Neutrophil (primary cell): ENCODE results near the gene GABRB3.

Experiments
- H3K27ac ChIP-seq: fragments of 200-600 bp; sonication (generic); 2 replicates; pipeline ENCODE4 v1.5.1; 2016; ENCODE audit warnings: mild to moderate bottlenecking, moderate library complexity
- H3K27me3 ChIP-seq: fragments of 200-600 bp; sonication (generic); 2 replicates; pipeline ENCODE4 v1.6.0; 2016; ENCODE audit warnings: mild to moderate bottlenecking
- H3K36me3 ChIP-seq: fragments of 200-600 bp; sonication (generic); 2 replicates; pipeline ENCODE4 v1.5.1; 2017
- H3K4me1 ChIP-seq, 2 experiments: fragments of 200-600 bp in 1 of 2; sonication (generic) in 1 of 2; 1 replicate in 1 of 2; 2 replicates in 1 of 2; pipeline versions ENCODE4 v1.5.1 to v1.6.1; 2013 to 2016; ENCODE audit warnings: low read depth in 1 of 2, low read length in 1 of 2, mild to moderate bottlenecking in 1 of 2, moderate library complexity in 1 of 2; ENCODE audit not compliant: control insufficient read depth in 1 of 2, insufficient read depth in 1 of 2
- H3K4me3 ChIP-seq, 2 experiments: fragments of 200-600 bp in 1 of 2; sonication (generic) in 1 of 2; 1 replicate in 1 of 2; 2 replicates in 1 of 2; pipeline ENCODE4 v1.5.1; 2013 to 2016; ENCODE audit warnings: low read depth in 1 of 2, low read length in 1 of 2, mild to moderate bottlenecking in 1 of 2, moderate library complexity in 1 of 2
- H3K9me3 ChIP-seq: fragments of 200-600 bp; sonication (generic); 2 replicates; pipeline ENCODE4 v1.5.1; 2016
- TF ChIP-seq, protein P1 (sequence below): fragments of 200-600 bp; sonication (generic); IDR thresholded peaks from 2 replicates; pipeline ENCODE4 v1.5.1; 2016; ENCODE audit warnings: antibody characterized with exemption

The GABRB3 gene

DNA sequence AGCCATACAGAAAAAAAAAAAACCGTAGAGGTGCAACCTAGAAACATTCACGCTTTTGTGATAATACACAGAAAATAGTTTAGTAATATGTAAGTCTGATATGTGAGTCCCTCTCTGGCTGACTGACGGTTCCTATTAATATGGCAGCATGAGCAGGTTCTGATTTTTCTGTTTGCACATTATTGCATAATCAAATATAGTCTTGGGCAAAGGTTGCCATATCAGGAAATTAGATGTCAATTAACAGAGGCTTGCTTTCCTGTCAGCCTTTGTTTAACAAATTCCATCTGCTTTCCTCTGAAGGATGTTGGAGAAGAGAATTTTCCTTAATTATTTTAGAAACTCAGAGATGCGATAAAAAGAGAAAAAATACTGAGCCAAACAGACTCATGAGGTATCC, 14.8 kb downstream of the GABRB3 start:
- H3K9me3 ChIP-seq = no peaks in the 10 kb centered on the region
- H3K36me3 ChIP-seq = no peaks in the 10 kb centered on the region
- H3K4me3 ChIP-seq = no peak overlapping the region
- H3K27ac ChIP-seq = no peak overlapping the region
- TF ChIP-seq, protein P1, sequence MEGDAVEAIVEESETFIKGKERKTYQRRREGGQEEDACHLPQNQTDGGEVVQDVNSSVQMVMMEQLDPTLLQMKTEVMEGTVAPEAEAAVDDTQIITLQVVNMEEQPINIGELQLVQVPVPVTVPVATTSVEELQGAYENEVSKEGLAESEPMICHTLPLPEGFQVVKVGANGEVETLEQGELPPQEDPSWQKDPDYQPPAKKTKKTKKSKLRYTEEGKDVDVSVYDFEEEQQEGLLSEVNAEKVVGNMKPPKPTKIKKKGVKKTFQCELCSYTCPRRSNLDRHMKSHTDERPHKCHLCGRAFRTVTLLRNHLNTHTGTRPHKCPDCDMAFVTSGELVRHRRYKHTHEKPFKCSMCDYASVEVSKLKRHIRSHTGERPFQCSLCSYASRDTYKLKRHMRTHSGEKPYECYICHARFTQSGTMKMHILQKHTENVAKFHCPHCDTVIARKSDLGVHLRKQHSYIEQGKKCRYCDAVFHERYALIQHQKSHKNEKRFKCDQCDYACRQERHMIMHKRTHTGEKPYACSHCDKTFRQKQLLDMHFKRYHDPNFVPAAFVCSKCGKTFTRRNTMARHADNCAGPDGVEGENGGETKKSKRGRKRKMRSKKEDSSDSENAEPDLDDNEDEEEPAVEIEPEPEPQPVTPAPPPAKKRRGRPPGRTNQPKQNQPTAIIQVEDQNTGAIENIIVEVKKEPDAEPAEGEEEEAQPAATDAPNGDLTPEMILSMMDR = no peak
- H3K27me3 ChIP-seq = no peaks in the 10 kb centered on the region
- no peaks in the 10 kb centered on the region for H3K4me1 ChIP-seq

DNA sequence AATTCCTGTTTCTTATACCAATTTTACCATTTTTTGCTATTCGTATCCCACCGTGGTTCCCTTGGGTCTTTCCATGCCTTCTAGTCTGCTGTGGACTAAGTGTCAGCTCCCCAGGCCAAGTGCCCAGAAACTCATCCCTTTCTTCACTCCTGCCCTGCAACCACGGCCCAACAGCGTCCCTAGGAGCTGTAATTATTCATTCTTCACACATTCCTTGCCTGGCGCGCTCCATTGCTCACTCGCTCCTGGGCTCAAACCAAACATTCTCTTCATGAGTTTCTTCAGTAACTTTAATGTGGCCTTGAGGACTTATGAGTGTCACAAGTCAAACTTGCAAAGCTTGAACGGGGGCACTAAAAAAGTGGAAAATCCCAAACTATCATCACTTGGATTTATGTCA, 15.7 kb downstream of the GABRB3 start:
- Histone ChIP-seq H3K9me3 (no peaks in the 10 kb centered on the region), H3K4me3 (no peak overlapping the region), H3K4me1 (no peaks in the 10 kb centered on the region), H3K36me3 (no peaks in the 10 kb centered on the region), H3K27ac (no peak overlapping the region), H3K27me3 (no peaks in the 10 kb centered on the region)
- TF ChIP-seq, protein P1 = no peak

DNA sequence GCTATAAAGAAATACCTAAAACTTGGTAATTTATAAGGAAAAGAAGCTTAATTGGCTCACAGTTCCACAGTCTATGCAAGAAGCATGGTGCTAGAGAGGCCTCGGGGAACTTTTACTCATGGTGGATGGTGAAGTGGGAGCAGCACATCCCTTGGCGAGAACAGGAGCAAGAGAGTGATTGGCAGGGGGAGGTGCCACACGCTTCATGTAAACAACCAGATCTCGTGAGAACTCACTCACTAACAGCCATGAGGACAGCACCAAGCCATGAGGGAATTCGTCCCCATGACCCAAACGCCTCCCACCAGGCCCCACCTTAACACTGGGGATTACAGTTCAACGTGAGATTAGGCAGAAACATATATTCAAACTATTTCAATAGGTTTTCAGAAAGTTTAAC, 28.0 kb downstream of the GABRB3 start:
- no peaks in the 10 kb centered on the region for H3K27me3 ChIP-seq
- H3K4me3 ChIP-seq = no peak overlapping the region
- no peak overlapping the region for H3K27ac ChIP-seq
- no peaks in the 10 kb centered on the region for H3K36me3 ChIP-seq
- TF ChIP-seq, protein P1 = no peak
- no peaks in the 10 kb centered on the region for H3K9me3 ChIP-seq
- no peaks in the 10 kb centered on the region for H3K4me1 ChIP-seq

DNA sequence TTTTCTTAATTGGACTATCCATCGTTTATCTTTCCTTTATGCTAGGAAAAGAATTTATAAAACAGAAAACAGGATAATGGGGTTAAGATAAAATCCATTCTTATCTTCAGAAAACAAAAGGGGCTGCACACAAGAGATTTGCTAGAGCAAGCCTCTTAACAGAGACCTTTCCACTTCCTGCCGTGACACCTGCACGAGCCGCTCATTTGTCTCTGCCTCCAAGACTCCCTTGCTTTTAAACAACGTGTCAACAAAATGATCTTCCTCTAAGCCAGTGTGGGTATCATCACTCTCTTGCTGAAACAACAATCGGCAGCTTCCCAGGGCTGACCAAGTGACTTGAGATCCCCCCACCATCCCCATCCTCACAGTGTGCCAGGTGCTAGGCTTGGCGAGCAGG, 33.1 kb downstream of the GABRB3 start:
- Histone ChIP-seq H3K4me1 (no peaks in the 10 kb centered on the region), H3K4me3 (no peak overlapping the region), H3K27ac (no peak overlapping the region), H3K36me3 (no peaks in the 10 kb centered on the region), H3K9me3 (no peaks in the 10 kb centered on the region), H3K27me3 (no peaks in the 10 kb centered on the region)
- TF ChIP-seq, protein P1 = no peak

DNA sequence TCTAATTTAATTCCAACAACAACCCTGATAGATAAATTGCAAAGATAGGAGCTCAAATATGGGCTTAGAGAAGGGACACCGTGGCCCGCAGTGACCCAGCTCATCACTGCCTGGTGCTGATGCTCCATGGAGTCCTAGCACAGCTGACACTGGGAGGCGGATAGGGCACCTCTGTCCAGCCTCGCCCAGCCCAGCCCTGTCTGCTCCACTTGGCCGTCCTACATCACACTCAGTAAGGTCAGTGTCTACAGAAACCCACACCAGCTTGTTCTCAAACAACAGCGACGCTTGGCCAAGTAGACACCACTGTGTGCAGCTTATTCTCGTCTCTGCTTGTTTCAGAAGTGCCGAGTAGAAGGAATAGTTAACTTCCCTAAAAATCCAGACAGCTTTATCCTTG, 33.9 kb downstream of the GABRB3 start:
- Histone ChIP-seq H3K36me3 (no peaks in the 10 kb centered on the region), H3K4me1 (no peaks in the 10 kb centered on the region), H3K27ac (no peak overlapping the region), H3K27me3 (no peaks in the 10 kb centered on the region), H3K4me3 (no peak overlapping the region), H3K9me3 (no peaks in the 10 kb centered on the region)
- TF ChIP-seq, protein P1 = no peak
